Activated CD4-positive, alpha-beta T cell treated with anti-CD3 and anti-CD28 coated beads, Interleukin-2, amount 10 ng/mL, durations not matched to agents 24 days and 14 days (primary cell): ENCODE results near the gene ISOC1. TPM values are rescaled to one million over a fixed set of nuclear protein-coding genes. Genes with fewer than 3 reads are reported as not detected.

ENCODE experiments used
- DNase-seq: peaks from one replicate; pipeline ENCODE4 v3.0.0; 2022
- H3K27ac Mint-ChIP-seq: one replicate; pipeline ENCODE4 v1.8.0; 2022; ENCODE audit warnings: mild to moderate bottlenecking, mixed read lengths
- H3K27me3 Mint-ChIP-seq: one replicate; pipeline ENCODE4 v1.8.0; 2022; ENCODE audit warnings: mixed read lengths
- H3K36me3 Mint-ChIP-seq: one replicate; pipeline ENCODE4 v1.8.0; 2022; ENCODE audit warnings: low read depth, mild to moderate bottlenecking, mixed read lengths
- H3K4me1 Mint-ChIP-seq: one replicate; pipeline ENCODE4 v1.8.0; 2021; ENCODE audit warnings: mixed read lengths
- H3K4me3 Mint-ChIP-seq: one replicate; pipeline ENCODE4 v1.8.0; 2022; ENCODE audit warnings: mild to moderate bottlenecking, moderate library complexity, mixed read lengths
- H3K9me3 Mint-ChIP-seq: one replicate; pipeline ENCODE4 v1.8.0; 2021; ENCODE audit warnings: mixed read lengths
- intact Hi-C: fragments of 100-400 bp; cut with micrococcal nuclease; formaldehyde crosslinking; loops from one replicate; pipeline ENCODE4 v1.15.1; 2023
- total RNA-seq: library from RNA; stranded (reverse); gene quantifications from 2 replicates; pipeline ENCODE4 v1.2.3, GENCODE V29; 2022

The ISOC1 gene
- total RNA-seq, 1 donor from 2014 or later = 31.6 TPM

DNA sequence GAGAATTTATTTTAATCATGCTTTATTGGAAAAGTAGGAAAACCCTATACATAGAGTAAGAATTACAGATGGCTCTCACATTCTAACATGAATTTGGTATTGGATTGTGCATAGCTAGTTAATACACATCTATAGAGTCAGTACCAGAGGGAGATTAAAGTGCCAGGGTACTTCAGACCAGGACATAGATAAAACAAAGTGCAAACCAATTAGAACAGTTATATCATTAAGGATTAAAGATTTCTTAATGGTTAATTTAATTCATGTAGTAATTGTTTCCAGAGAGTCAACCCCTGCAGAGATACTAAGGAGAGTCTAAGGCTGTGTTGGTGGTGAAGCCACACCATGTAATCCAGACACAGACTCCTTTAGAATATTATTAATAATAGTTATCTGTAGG lies 8.8 kb downstream of the ISOC1 start:
- no peak for DNase-seq
- H3K27me3 Mint-ChIP-seq = no peaks in the 10 kb centered on the region
- H3K9me3 Mint-ChIP-seq = no peaks in the 10 kb centered on the region
- peaks cover 4% of the 10 kb centered on the region for H3K4me1 Mint-ChIP-seq
- intact Hi-C loops = no loop called here
- H3K4me3 Mint-ChIP-seq = no peak overlapping the region
- peaks cover 10% of the 10 kb centered on the region for H3K36me3 Mint-ChIP-seq
- no peak overlapping the region for H3K27ac Mint-ChIP-seq

DNA sequence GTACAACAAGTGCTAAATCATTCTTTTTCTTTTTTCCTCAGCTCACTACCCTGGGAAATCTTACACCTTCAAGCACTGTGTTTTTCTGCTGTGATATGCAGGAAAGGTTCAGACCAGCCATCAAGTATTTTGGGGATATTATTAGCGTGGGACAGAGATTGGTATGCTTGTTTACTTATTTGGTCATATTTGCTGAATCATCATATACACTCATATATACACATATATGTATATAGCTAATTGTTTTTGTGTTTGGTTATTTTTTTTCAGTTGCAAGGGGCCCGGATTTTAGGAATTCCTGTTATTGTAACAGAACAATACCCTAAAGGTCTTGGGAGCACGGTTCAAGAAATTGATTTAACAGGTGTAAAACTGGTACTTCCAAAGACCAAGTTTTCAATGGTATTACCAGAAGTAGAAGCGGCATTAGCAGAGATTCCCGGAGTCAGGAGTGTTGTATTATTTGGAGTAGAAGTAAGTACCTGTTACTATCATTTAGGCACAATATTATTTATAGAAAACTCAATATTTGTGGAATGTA lies 10.4 kb downstream of the ISOC1 start:
- H3K4me1 Mint-ChIP-seq = no peaks in the 10 kb centered on the region
- no peak overlapping the region for H3K4me3 Mint-ChIP-seq
- peaks cover 17% of the 10 kb centered on the region for H3K36me3 Mint-ChIP-seq
- H3K27me3 Mint-ChIP-seq = no peaks in the 10 kb centered on the region
- no peaks in the 10 kb centered on the region for H3K9me3 Mint-ChIP-seq
- no peak overlapping the region for H3K27ac Mint-ChIP-seq
- no peak for DNase-seq
- intact Hi-C loops = no loop called here

- H3K36me3 Mint-ChIP-seq = peaks cover 17% of the 10 kb centered on the region
- H3K27ac Mint-ChIP-seq = no peak overlapping the region
These were observed 13.1 kb downstream of the ISOC1 start for GRCh38 chr5:129107637-129108036.

GRCh38 chr5:129110742-129111141 lies 16.2 kb downstream of the ISOC1 start:
- intact Hi-C loops = no loop called here
- Mint-ChIP-seq H3K27me3 (no peaks in the 10 kb centered on the region), H3K9me3 (no peaks in the 10 kb centered on the region), H3K36me3 (peaks cover 13% of the 10 kb centered on the region), H3K4me3 (no peak overlapping the region), H3K27ac (no peak overlapping the region), H3K4me1 (peaks cover 4% of the 10 kb centered on the region)
- no peak for DNase-seq

More at GRCh38 chr5:129107637-129108036, 13.1 kb downstream of the ISOC1 start:
- no peaks in the 10 kb centered on the region for H3K9me3 Mint-ChIP-seq
- no peak for DNase-seq
- no peaks in the 10 kb centered on the region for H3K27me3 Mint-ChIP-seq
- no peak overlapping the region for H3K4me3 Mint-ChIP-seq
- intact Hi-C loops = no loop called here
- peaks cover 2% of the 10 kb centered on the region for H3K4me1 Mint-ChIP-seq

DNA sequence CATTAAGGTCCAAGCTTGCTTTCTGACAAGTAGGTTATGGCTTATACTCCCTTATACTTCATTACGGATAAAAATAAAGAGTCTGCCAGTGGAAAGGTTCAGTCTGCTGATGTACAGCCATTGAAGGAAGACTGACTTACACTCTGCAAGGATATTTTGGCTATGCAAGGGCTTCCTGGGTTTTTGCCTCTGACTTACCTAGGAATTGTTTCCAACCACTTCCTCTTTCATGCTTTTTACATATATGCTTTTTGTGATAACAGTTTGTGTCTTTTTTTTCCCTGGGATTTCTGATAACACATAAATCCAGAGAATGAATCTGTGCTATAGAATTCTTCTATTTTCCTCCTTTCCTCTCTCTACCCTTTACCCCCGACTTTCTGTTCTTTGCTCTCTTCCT lies 16.8 kb downstream of the ISOC1 start:
- no peak overlapping the region for H3K4me3 Mint-ChIP-seq
- intact Hi-C loops = no loop called here
- no peak overlapping the region for H3K27ac Mint-ChIP-seq
- H3K36me3 Mint-ChIP-seq = peaks cover 13% of the 10 kb centered on the region
- peaks cover 4% of the 10 kb centered on the region for H3K4me1 Mint-ChIP-seq
- H3K27me3 Mint-ChIP-seq = no peaks in the 10 kb centered on the region
- H3K9me3 Mint-ChIP-seq = no peaks in the 10 kb centered on the region
- no peak for DNase-seq

DNA sequence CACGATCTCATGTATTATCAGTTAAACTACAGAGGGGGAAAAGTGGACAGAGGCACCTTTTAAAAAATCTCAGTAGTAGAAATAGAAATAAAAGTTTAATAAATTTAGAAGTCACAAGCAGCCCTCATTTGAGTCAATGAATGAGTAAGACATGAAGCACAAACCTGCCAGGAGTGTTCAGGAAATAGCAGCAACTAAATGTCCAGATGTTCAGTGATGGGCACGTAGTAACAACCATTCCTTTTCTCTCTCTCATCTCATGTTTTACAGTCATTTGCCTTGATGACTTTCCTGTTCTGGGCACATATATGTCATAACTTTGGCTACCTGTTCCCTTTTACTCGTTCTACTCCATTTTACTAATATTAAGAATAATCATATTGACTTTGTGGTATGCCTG lies 17.7 kb downstream of the ISOC1 start:
- intact Hi-C loops = no loop called here
- Mint-ChIP-seq H3K36me3 (peaks cover 10% of the 10 kb centered on the region), H3K9me3 (no peaks in the 10 kb centered on the region), H3K4me3 (no peak overlapping the region), H3K27me3 (no peaks in the 10 kb centered on the region), H3K4me1 (peaks cover 4% of the 10 kb centered on the region), H3K27ac (no peak overlapping the region)
- no peak for DNase-seq

GRCh38 chr5:129113867-129114266 lies 19.3 kb downstream of the ISOC1 start:
- peaks cover 6% of the 10 kb centered on the region for H3K36me3 Mint-ChIP-seq
- H3K27ac Mint-ChIP-seq = no peak overlapping the region
- no peaks in the 10 kb centered on the region for H3K9me3 Mint-ChIP-seq
- no peaks in the 10 kb centered on the region for H3K27me3 Mint-ChIP-seq
- intact Hi-C loops = no loop called here
- H3K4me1 Mint-ChIP-seq = peaks cover 4% of the 10 kb centered on the region
- DNase-seq = no peak
- H3K4me3 Mint-ChIP-seq = no peak overlapping the region

GRCh38 chr5:129114539-129115193 lies 20.1 kb downstream of the ISOC1 start:
- Mint-ChIP-seq H3K4me1 (peaks cover 4% of the 10 kb centered on the region), H3K36me3 (no peaks in the 10 kb centered on the region), H3K9me3 (no peaks in the 10 kb centered on the region), H3K4me3 (no peak overlapping the region), H3K27me3 (no peaks in the 10 kb centered on the region), H3K27ac (no peak overlapping the region)
- intact Hi-C loops = no loop called here
- DNase-seq = no peak

DNA sequence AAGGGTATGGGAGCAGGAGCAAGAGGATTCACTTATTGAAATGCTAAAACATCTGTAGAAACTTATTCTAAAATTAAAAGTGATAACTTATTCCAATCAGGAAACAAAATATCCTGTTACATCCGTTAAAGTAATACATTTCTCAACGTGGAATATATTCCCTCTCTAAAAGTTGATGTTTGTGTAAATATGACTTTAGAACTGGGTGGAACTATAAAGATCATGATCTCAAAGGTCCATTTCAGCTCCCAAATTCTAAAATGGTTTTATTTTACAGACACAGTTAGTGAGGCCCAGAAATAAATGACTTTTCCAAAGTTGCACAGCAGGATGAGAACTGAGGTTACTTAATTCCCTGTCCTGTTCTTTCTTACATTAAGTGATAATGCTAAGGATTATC lies 21.1 kb downstream of the ISOC1 start:
- intact Hi-C loops = no loop called here
- no peak overlapping the region for H3K4me3 Mint-ChIP-seq
- H3K4me1 Mint-ChIP-seq = peaks cover 4% of the 10 kb centered on the region
- DNase-seq = no peak
- H3K36me3 Mint-ChIP-seq = peaks cover 2% of the 10 kb centered on the region
- H3K27ac Mint-ChIP-seq = no peak overlapping the region
- H3K27me3 Mint-ChIP-seq = no peaks in the 10 kb centered on the region
- no peaks in the 10 kb centered on the region for H3K9me3 Mint-ChIP-seq

- no peaks in the 10 kb centered on the region for H3K9me3 Mint-ChIP-seq
- peaks cover 2% of the 10 kb centered on the region for H3K4me1 Mint-ChIP-seq
- peaks cover 2% of the 10 kb centered on the region for H3K36me3 Mint-ChIP-seq
- no peaks in the 10 kb centered on the region for H3K27me3 Mint-ChIP-seq
- no peak overlapping the region for H3K27ac Mint-ChIP-seq
- no peak for DNase-seq
- intact Hi-C loops = no loop called here
- no peak overlapping the region for H3K4me3 Mint-ChIP-seq
These were observed 22.2 kb downstream of the ISOC1 start for GRCh38 chr5:129116797-129117196.

- H3K27ac Mint-ChIP-seq = no peak overlapping the region
- H3K4me3 Mint-ChIP-seq = no peak overlapping the region
- no peaks in the 10 kb centered on the region for H3K9me3 Mint-ChIP-seq
- DNase-seq = no peak
- peaks cover 2% of the 10 kb centered on the region for H3K36me3 Mint-ChIP-seq
- intact Hi-C loops = no loop called here
- no peaks in the 10 kb centered on the region for H3K27me3 Mint-ChIP-seq
- H3K4me1 Mint-ChIP-seq = peaks cover 2% of the 10 kb centered on the region
These were observed 23.9 kb downstream of the ISOC1 start for GRCh38 chr5:129118405-129118804.

DNA sequence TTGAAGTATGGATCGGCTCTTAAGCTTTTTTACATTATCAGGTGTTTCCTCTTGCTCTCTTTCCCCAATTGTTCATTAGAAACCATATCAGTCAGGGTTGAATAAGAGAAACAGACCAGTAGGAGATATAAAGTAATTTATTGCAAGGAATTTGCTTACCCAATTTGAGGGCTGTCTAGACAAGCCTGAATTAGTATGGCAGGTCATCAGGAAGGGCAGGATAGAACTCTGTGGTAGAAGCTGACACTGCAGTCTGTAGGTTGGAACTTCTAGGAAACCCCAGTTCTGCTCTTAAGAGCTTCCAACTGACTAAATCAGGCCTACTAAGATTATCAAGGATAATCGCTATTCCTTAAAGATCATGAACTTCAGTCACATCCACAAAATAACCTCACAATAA lies 24.3 kb downstream of the ISOC1 start:
- Mint-ChIP-seq H3K4me1 (peaks cover 2% of the 10 kb centered on the region), H3K27me3 (no peaks in the 10 kb centered on the region), H3K4me3 (no peak overlapping the region), H3K27ac (no peak overlapping the region), H3K36me3 (peaks cover 2% of the 10 kb centered on the region), H3K9me3 (no peaks in the 10 kb centered on the region)
- intact Hi-C loops = no loop called here
- no peak for DNase-seq

GRCh38 chr5:129120158-129120581 lies 25.6 kb downstream of the ISOC1 start:
- intact Hi-C loops = no loop called here
- DNase-seq = no peak
- Mint-ChIP-seq H3K4me1 (no peaks in the 10 kb centered on the region), H3K27me3 (no peaks in the 10 kb centered on the region), H3K36me3 (peaks cover 2% of the 10 kb centered on the region), H3K27ac (no peak overlapping the region), H3K4me3 (no peak overlapping the region), H3K9me3 (no peaks in the 10 kb centered on the region)

DNA sequence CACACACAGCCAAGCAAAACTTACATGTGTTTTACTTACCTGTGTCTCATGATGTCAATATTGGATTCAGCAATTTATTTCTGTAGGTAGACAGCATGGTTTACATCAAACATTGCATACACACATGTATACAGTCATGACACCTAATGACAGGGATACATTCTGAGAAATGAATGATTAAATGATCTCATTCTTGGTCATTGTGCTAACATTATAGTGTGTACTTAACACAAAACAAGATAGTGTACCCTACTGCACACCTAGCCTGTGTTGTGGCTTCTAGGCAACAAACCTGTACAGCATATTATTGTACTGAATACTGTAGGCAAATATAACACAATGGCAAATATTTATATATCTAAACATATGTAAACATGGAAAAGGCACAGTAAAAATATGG lies 28.0 kb downstream of the ISOC1 start:
- Mint-ChIP-seq H3K9me3 (no peaks in the 10 kb centered on the region), H3K27ac (no peak overlapping the region), H3K27me3 (no peaks in the 10 kb centered on the region), H3K4me3 (no peak overlapping the region), H3K36me3 (peaks cover 2% of the 10 kb centered on the region), H3K4me1 (peaks cover 10% of the 10 kb centered on the region)
- DNase-seq = no peak
- intact Hi-C loops = no loop called here

- intact Hi-C loops = no loop called here
- H3K27ac Mint-ChIP-seq = no peak overlapping the region
- no peaks in the 10 kb centered on the region for H3K9me3 Mint-ChIP-seq
These were observed 30.1 kb downstream of the ISOC1 start for GRCh38 chr5:129124608-129125007.

More at GRCh38 chr5:129124608-129125007, 30.1 kb downstream of the ISOC1 start:
- no peaks in the 10 kb centered on the region for H3K27me3 Mint-ChIP-seq
- H3K4me3 Mint-ChIP-seq = no peak overlapping the region
- H3K36me3 Mint-ChIP-seq = peaks cover 2% of the 10 kb centered on the region
- H3K4me1 Mint-ChIP-seq = peaks cover 10% of the 10 kb centered on the region
- no peak for DNase-seq
